ENCODE data around the gene CCDC51. TPM values are rescaled to one million over a fixed set of nuclear protein-coding genes. Genes with fewer than 3 reads are reported as not detected.
A peak's percentile ranks its signal among the peaks of the same experiment; 100 is the strongest.

Gene CCDC51
- total and polyA plus RNA-seq, 7 experiments from 2014 or later, result 3.6 to 16.5 (median 7.1) TPM

DNA sequence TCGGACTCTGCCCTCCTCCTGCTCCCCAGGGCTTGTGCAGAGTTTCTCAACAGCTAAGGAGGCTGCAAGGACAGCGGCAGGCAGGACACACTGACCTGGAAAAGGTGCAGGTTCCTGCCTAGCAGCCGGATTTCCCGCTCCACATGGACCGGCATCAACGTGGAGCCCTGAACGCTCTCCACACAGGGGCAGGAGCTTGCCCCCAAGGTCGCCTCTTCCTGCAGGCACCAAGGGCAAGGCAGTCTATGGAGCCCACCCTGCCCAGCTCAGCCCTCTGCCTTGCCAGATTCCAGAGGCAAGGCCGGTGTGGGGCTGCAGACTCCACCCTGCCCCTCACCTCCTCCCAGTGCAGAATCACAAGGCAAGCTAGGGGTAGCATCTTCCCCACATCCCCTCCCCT is 20.8 kb downstream of the CCDC51 start:
- Mint-ChIP-seq H3K4me1 (no peaks in the 10 kb centered on the region), H3K36me3 (no peaks in the 10 kb centered on the region), H3K27ac (no peak overlapping the region), H3K27me3 (no peaks in the 10 kb centered on the region), H3K9me3 (peaks cover 0 to 2% (median 0%) of the 10 kb centered on the region in 11 donors), H3K4me3 (no peak overlapping the region)
- Histone ChIP-seq H3K27me3 (ENCODE audit: control insufficient read depth in 2 of 2, insufficient read depth in 2 of 2, low read length in 2 of 2) (no peaks in the 10 kb centered on the region), H3K4me3 (ENCODE audit: low read length) (no peak overlapping the region), H3K9me3 (ENCODE audit: control insufficient read depth in 2 of 3, low read length in 3 of 3) (no peaks in the 10 kb centered on the region), H3K27ac (ENCODE audit: low read depth, low read length) (no peak overlapping the region), H3K4me1 (ENCODE audit: control insufficient read depth in 2 of 2, insufficient read depth in 2 of 2, low read length in 2 of 2) (no peaks in the 10 kb centered on the region), H3K36me3 (ENCODE audit: control insufficient read depth in 2 of 3, insufficient read depth in 3 of 3, low read length in 3 of 3) (no peaks in the 10 kb centered on the region)
- ChIA-PET POLR2A (no interaction called here), CTCF (interaction anchor here (0.7 kb wide), 1 partner anchor 17 kb away, joined by 3 read pairs; no protein-coding TSS in a partner anchor)
- intact Hi-C loops (cut with micrococcal nuclease), result no loop called here
- DNase-seq, result no peak
- no peak for ATAC-seq

DNA sequence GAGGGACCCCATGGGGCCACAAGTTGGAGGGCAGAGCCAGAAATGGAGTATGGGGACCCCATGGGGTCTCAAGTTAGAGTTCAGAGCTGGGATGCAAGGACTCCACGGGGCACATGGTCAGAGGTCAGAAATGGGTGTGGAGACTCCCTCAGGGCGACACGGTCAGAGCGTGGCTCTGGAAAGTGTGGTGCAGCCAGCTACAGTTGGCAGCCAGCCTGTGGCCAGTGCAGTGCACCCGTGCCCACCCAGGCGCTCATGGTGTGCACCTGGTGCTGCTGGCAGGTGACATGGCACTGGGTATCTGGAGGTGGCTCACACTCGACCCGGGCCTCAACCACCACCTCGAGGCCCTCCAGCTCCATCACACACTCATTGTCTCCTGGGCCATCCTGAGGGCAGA is 21.3 kb downstream of the CCDC51 start:
- Histone ChIP-seq H3K36me3 (ENCODE audit: control insufficient read depth in 2 of 3, insufficient read depth in 3 of 3, low read length in 3 of 3) (no peaks in the 10 kb centered on the region), H3K27me3 (ENCODE audit: control insufficient read depth in 2 of 2, insufficient read depth in 2 of 2, low read length in 2 of 2) (no peaks in the 10 kb centered on the region), H3K27ac (ENCODE audit: low read depth, low read length) (no peak overlapping the region), H3K4me1 (ENCODE audit: control insufficient read depth in 2 of 2, insufficient read depth in 2 of 2, low read length in 2 of 2) (no peaks in the 10 kb centered on the region), H3K4me3 (ENCODE audit: low read length) (no peak overlapping the region), H3K9me3 (ENCODE audit: control insufficient read depth in 2 of 3, low read length in 3 of 3) (no peaks in the 10 kb centered on the region)
- CTCF ChIA-PET, result interaction anchor here (0.5 to 0.7 kb wide), 2 partner anchors 18 to 207 kb away, joined by 3 read pairs; no protein-coding TSS in a partner anchor
- intact Hi-C loops (cut with micrococcal nuclease), result no loop called here
- POLR2A ChIA-PET, result no interaction called here
- Mint-ChIP-seq H3K9me3 (peaks cover 0 to 2% (median 0%) of the 10 kb centered on the region in 11 donors), H3K4me1 (no peaks in the 10 kb centered on the region), H3K4me3 (no peak overlapping the region), H3K36me3 (no peaks in the 10 kb centered on the region), H3K27me3 (no peaks in the 10 kb centered on the region), H3K27ac (no peak overlapping the region)
- DNase-seq (no peak), ATAC-seq (no peak)

- no peaks in the 10 kb centered on the region for H3K27me3 ChIP-seq (ENCODE audit: control insufficient read depth in 2 of 2, insufficient read depth in 2 of 2, low read length in 2 of 2)
- no peak overlapping the region for H3K27ac ChIP-seq (ENCODE audit: low read depth, low read length)
- ATAC-seq, result no peak
- ChIA-PET POLR2A (no interaction called here), CTCF (interaction anchor here (0.5 kb wide), 1 partner anchor 208 kb away, joined by 3 read pairs; no protein-coding TSS in a partner anchor)
- no peak for DNase-seq
- Mint-ChIP-seq H3K4me3 (no peak overlapping the region), H3K9me3 (peaks cover 0 to 2% (median 0%) of the 10 kb centered on the region in 11 donors), H3K4me1 (no peaks in the 10 kb centered on the region), H3K27me3 (no peaks in the 10 kb centered on the region), H3K27ac (no peak overlapping the region), H3K36me3 (no peaks in the 10 kb centered on the region)
- intact Hi-C loops (cut with micrococcal nuclease), result no loop called here
- H3K36me3 ChIP-seq (ENCODE audit: control insufficient read depth in 2 of 3, insufficient read depth in 3 of 3, low read length in 3 of 3), result no peaks in the 10 kb centered on the region
- no peaks in the 10 kb centered on the region for H3K9me3 ChIP-seq (ENCODE audit: control insufficient read depth in 2 of 3, low read length in 3 of 3)
- no peak overlapping the region for H3K4me3 ChIP-seq (ENCODE audit: low read length)
- no peaks in the 10 kb centered on the region for H3K4me1 ChIP-seq (ENCODE audit: control insufficient read depth in 2 of 2, insufficient read depth in 2 of 2, low read length in 2 of 2)
These were observed 21.8 kb downstream of the CCDC51 start for GRCh38 chr3:48418140-48418539.

- no peaks in the 10 kb centered on the region for H3K4me1 Mint-ChIP-seq
- ATAC-seq (no peak), DNase-seq (no peak)
- ChIA-PET POLR2A (no interaction called here), CTCF (no interaction called here)
- no peak overlapping the region for H3K4me3 ChIP-seq (ENCODE audit: low read length)
- no peak overlapping the region for H3K4me3 Mint-ChIP-seq
- H3K27me3 ChIP-seq (ENCODE audit: control insufficient read depth in 2 of 2, insufficient read depth in 2 of 2, low read length in 2 of 2), result no peaks in the 10 kb centered on the region
- H3K36me3 Mint-ChIP-seq, result no peaks in the 10 kb centered on the region
- no peak overlapping the region for H3K27ac ChIP-seq (ENCODE audit: low read depth, low read length)
- no peaks in the 10 kb centered on the region for H3K36me3 ChIP-seq (ENCODE audit: control insufficient read depth in 2 of 3, insufficient read depth in 3 of 3, low read length in 3 of 3)
- no peak overlapping the region for H3K27ac Mint-ChIP-seq
- intact Hi-C loops (cut with micrococcal nuclease), result no loop called here
- H3K9me3 Mint-ChIP-seq, result peaks cover 0 to 2% (median 0%) of the 10 kb centered on the region in 11 donors
- no peaks in the 10 kb centered on the region for H3K9me3 ChIP-seq (ENCODE audit: control insufficient read depth in 2 of 3, low read length in 3 of 3)
- H3K27me3 Mint-ChIP-seq, result no peaks in the 10 kb centered on the region
- H3K4me1 ChIP-seq (ENCODE audit: control insufficient read depth in 2 of 2, insufficient read depth in 2 of 2, low read length in 2 of 2), result no peaks in the 10 kb centered on the region
These were observed 22.3 kb downstream of the CCDC51 start for GRCh38 chr3:48417529-48418108.

DNA sequence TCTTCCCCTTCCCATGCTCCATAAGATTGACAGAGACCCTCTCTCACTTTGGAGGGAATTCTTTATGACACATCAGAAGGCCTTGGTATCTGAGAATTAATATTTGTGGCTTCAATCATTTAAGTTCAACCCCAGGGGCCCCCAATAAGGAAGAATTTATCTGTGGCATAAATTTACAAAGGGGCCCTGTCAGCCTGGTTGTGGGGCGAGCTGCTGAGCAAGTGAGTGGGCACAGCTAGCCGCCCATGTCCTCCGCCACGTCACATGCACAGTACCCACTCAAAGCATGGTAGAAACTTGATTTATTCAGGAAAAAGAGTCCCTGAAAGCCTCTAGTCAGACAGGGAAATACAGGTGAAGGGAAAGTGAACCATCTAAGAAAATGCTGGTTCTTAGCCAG is 23.4 kb downstream of the CCDC51 start:
- H3K4me3 Mint-ChIP-seq, result no peak overlapping the region
- ChIA-PET POLR2A (no interaction called here), CTCF (interaction anchor here (0.5 kb wide), 1 partner anchor 139 kb away, joined by 4 read pairs; no protein-coding TSS in a partner anchor)
- DNase-seq (peak in 1 of 9 donors; percentile 2), ATAC-seq (no peak)
- intact Hi-C loops (cut with micrococcal nuclease), result no loop called here
- Histone ChIP-seq H3K27me3 (ENCODE audit: control insufficient read depth in 2 of 2, insufficient read depth in 2 of 2, low read length in 2 of 2) (no peaks in the 10 kb centered on the region), H3K4me1 (ENCODE audit: control insufficient read depth in 2 of 2, insufficient read depth in 2 of 2, low read length in 2 of 2) (no peaks in the 10 kb centered on the region), H3K36me3 (ENCODE audit: control insufficient read depth in 2 of 3, insufficient read depth in 3 of 3, low read length in 3 of 3) (no peaks in the 10 kb centered on the region), H3K27ac (ENCODE audit: low read depth, low read length) (no peak overlapping the region), H3K4me3 (ENCODE audit: low read length) (no peak overlapping the region), H3K9me3 (ENCODE audit: control insufficient read depth in 2 of 3, low read length in 3 of 3) (no peaks in the 10 kb centered on the region)
- H3K27me3 Mint-ChIP-seq, result no peaks in the 10 kb centered on the region
- H3K36me3 Mint-ChIP-seq, result no peaks in the 10 kb centered on the region
- no peaks in the 10 kb centered on the region for H3K4me1 Mint-ChIP-seq
- H3K27ac Mint-ChIP-seq, result no peak overlapping the region
- peaks cover 0 to 2% (median 0%) of the 10 kb centered on the region in 11 donors for H3K9me3 Mint-ChIP-seq

- Mint-ChIP-seq H3K4me3 (no peak overlapping the region), H3K27ac (no peak overlapping the region), H3K27me3 (no peaks in the 10 kb centered on the region), H3K9me3 (peaks cover 0 to 2% (median 0%) of the 10 kb centered on the region in 11 donors), H3K4me1 (no peaks in the 10 kb centered on the region), H3K36me3 (no peaks in the 10 kb centered on the region)
- POLR2A ChIA-PET, result no interaction called here
- DNase-seq (peak in 1 of 9 donors; percentile 5), ATAC-seq (no peak)
- Histone ChIP-seq H3K36me3 (ENCODE audit: control insufficient read depth in 2 of 3, insufficient read depth in 3 of 3, low read length in 3 of 3) (no peaks in the 10 kb centered on the region), H3K27ac (ENCODE audit: low read depth, low read length) (no peak overlapping the region), H3K4me1 (ENCODE audit: control insufficient read depth in 2 of 2, insufficient read depth in 2 of 2, low read length in 2 of 2) (no peaks in the 10 kb centered on the region), H3K27me3 (ENCODE audit: control insufficient read depth in 2 of 2, insufficient read depth in 2 of 2, low read length in 2 of 2) (no peaks in the 10 kb centered on the region), H3K4me3 (ENCODE audit: low read length) (no peak overlapping the region), H3K9me3 (ENCODE audit: control insufficient read depth in 2 of 3, low read length in 3 of 3) (no peaks in the 10 kb centered on the region)
- CTCF ChIA-PET, result interaction anchor here (0.5 kb wide), 1 partner anchor 140 kb away, joined by 4 read pairs; no protein-coding TSS in a partner anchor
- intact Hi-C loops (cut with micrococcal nuclease), result no loop called here
These were observed 23.8 kb downstream of the CCDC51 start for GRCh38 chr3:48416091-48416505.

Data from naive thymus-derived CD4-positive, alpha-beta T cell (primary cell).